K562 (cell line): Measurements from ENCODE around the gene SMPDL3B. TPM values are rescaled to one million over a fixed set of nuclear protein-coding genes. Genes with fewer than 3 reads are reported as not detected.
A peak's percentile ranks its signal among the peaks of the same experiment; 100 is the strongest.

ENCODE experiments used
- ELF2 ChIP-seq: fragments of 250-450 bp; sonication (Bioruptor Pico); IDR thresholded peaks from 2 replicates; pipeline ENCODE4 v1.5.0; 2021; ENCODE audit warnings: mild to moderate bottlenecking
- HLTF ChIP-seq: fragments of 450-650 bp; IDR thresholded peaks from 2 replicates; pipeline ENCODE4 v1.6.1; 2016
- NBN ChIP-seq: fragments of 450-650 bp; IDR thresholded peaks from 2 replicates; pipeline ENCODE4 v1.6.1; 2016; ENCODE audit warnings: low read depth, mild to moderate bottlenecking
- NFE2L1 ChIP-seq: fragments of 450-650 bp; IDR thresholded peaks from 2 replicates; pipeline ENCODE4 v1.6.1; 2016; ENCODE audit warnings: missing genetic modification characterization, low read depth, mild to moderate bottlenecking, missing compliant biosample characterization, moderate library complexity, borderline replicate concordance
- NFYB ChIP-seq: IDR thresholded peaks from 2 replicates; pipeline ENCODE4 v1.6.1; 2011; ENCODE audit warnings: mild to moderate bottlenecking, moderate library complexity; ENCODE audit not compliant: insufficient read length; ENCODE audit errors: extremely low read depth
- PATZ1 ChIP-seq: fragments of 250-450 bp; sonication (Bioruptor Pico); IDR thresholded peaks from 2 replicates; pipeline ENCODE4 v1.5.0; 2020; ENCODE audit warnings: mild to moderate bottlenecking, borderline replicate concordance
- RNF2 ChIP-seq: sonication (generic); IDR thresholded peaks from 2 replicates; pipeline ENCODE4 v1.6.1; 2016
- SMAD3 ChIP-seq: fragments of 450-650 bp; formaldehyde crosslinking; conservative IDR thresholded peaks from 2 replicates; pipeline ENCODE4 v1.4.0; 2020; ENCODE audit warnings: mild to moderate bottlenecking
- SMARCA4 ChIP-seq: fragments of 450-650 bp; IDR thresholded peaks from 2 replicates; pipeline ENCODE4 v1.6.1; 2016
- SNRNP70 ChIP-seq: fragments of 200-400 bp; formaldehyde crosslinking; optimal IDR thresholded peaks from 2 replicates; pipeline ENCODE3; 2017; ENCODE audit warnings: low read depth, low read length
- SP1 ChIP-seq: sonication (generic); formaldehyde crosslinking; IDR thresholded peaks from 2 replicates; pipeline ENCODE4 v1.8.1; 2022; ENCODE audit warnings: mild to moderate bottlenecking, missing genetic modification reagents
- SRSF1 ChIP-seq: fragments of 200-400 bp; formaldehyde crosslinking; IDR thresholded peaks from 2 replicates; pipeline ENCODE4 v1.6.1; 2017; ENCODE audit warnings: mild to moderate bottlenecking, low read depth, low read length, moderate library complexity
- TEAD1 ChIP-seq, 2 experiments: fragments of 450-650 bp in 1 of 2; sonication (generic) in 1 of 2; formaldehyde crosslinking; IDR thresholded peaks; 2 replicates each; pipeline versions ENCODE4 v1.4.0 to v1.8.0; 2020 to 2022; ENCODE audit warnings: mild to moderate bottlenecking in 2 of 2, missing genetic modification reagents in 1 of 2
- TOE1 ChIP-seq, 2 experiments: fragments of 450-650 bp in 1 of 2; sonication (generic) in 1 of 2; formaldehyde crosslinking in 1 of 2; IDR thresholded peaks; 2 replicates each; pipeline versions ENCODE4 v1.7.1 to v1.8.0; 2016 to 2022; ENCODE audit warnings: borderline replicate concordance in 2 of 2, mild to moderate bottlenecking in 2 of 2, antibody characterized with exemption in 1 of 2, inconsistent platforms in 1 of 2, low read depth in 1 of 2, missing genetic modification reagents in 1 of 2, moderate library complexity in 1 of 2
- TRIM28 ChIP-seq: fragments of 450-650 bp; IDR thresholded peaks from 2 replicates; pipeline ENCODE4 v1.6.1; 2017
- ZEB2 ChIP-seq: fragments of 450-650 bp; IDR thresholded peaks from 2 replicates; pipeline ENCODE4 v1.6.1; 2016
- ZNF316 ChIP-seq: fragments of 450-650 bp; IDR thresholded peaks from 2 replicates; pipeline ENCODE4 v1.6.1; 2016
- polyA plus RNA-seq, 8 experiments: library from polyadenylated mRNA; depleted of rRNA in 4 of 8; stranded (reverse) in 5 of 8; unstranded in 3 of 8; fragments of >200 nt; fragmentation: Nextera tagmentation in 2 of 8; fragmentation: Illumina TruSeq in 1 of 8; extraction: Ambion mirVana in 2 of 8; extraction: Trizol in 1 of 8; gene quantifications; 2 replicates each; pipeline versions ENCODE4 v1.2.1 to v1.2.3, GENCODE V29; 2011 to 2014; ENCODE audit warnings: inconsistent platforms in 1 of 8, missing spikeins in 1 of 8
- total RNA-seq, 7 experiments: library from RNA; depleted of rRNA in 6 of 7; stranded (reverse); fragments of >200 nt in 6 of 7; fragmentation: Illumina TruSeq in 2 of 7; extraction: Trizol in 2 of 7; gene quantifications; 2 replicates each; pipeline versions ENCODE4 v1.2.1 to v1.2.3, GENCODE V29; 2011 to 2021; ENCODE audit warnings: low replicate concordance in 1 of 7
- TF ChIP-seq, protein P1 (sequence below): fragments of 450-650 bp; IDR thresholded peaks from 2 replicates; pipeline ENCODE4 v1.6.1; 2018; ENCODE audit not compliant: partially characterized antibody
- TF ChIP-seq, protein P2 (sequence below): fragments of 450-650 bp; IDR thresholded peaks from 2 replicates; pipeline ENCODE4 v1.6.1; 2016
- TF ChIP-seq, protein P3 (sequence below): sonication (generic); formaldehyde crosslinking; IDR thresholded peaks from 2 replicates; pipeline ENCODE4 v1.8.1; 2023; ENCODE audit warnings: mild to moderate bottlenecking, missing genetic modification reagents

The SMPDL3B gene
- total and polyA plus RNA-seq, 9 of the 15 experiments (the other 6 are each of a cell fraction or from before 2014, with no cell fraction given): 0.07 to 1.2 (median 0.73) TPM

DNA sequence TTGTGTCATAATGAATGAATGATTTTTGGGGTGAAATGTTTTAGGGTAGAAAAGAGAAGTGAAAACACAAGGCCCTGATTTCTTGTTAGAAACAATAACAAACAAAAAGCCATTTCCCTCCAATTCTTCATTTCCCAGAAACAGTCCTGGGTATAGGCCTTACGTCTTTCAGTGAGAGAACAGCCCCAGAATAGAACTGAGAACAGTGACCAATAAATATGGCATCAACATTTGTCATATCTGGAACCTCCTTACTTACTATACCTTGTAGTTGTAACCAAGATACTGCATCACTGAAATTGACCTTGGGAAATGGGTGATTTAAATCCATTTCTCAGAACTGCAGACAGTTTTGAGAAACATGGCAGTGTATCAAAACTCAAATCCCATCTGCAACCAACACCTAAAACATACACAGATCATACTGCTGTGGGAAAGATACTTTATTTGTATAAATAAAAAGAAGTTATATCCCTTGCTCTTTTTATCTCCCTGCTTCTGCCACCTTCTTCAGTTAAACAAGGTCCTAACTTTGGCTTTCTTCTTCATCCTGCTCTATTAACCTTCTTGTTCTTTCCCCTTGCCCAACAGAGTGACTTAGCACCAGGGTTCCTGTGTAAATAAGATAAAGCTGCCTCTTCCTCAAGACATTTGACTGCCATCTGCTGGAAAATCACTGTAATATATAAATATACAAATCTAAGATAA is 44.5 kb downstream of the SMPDL3B start (continued):
- TF ChIP-seq, protein P1, sequence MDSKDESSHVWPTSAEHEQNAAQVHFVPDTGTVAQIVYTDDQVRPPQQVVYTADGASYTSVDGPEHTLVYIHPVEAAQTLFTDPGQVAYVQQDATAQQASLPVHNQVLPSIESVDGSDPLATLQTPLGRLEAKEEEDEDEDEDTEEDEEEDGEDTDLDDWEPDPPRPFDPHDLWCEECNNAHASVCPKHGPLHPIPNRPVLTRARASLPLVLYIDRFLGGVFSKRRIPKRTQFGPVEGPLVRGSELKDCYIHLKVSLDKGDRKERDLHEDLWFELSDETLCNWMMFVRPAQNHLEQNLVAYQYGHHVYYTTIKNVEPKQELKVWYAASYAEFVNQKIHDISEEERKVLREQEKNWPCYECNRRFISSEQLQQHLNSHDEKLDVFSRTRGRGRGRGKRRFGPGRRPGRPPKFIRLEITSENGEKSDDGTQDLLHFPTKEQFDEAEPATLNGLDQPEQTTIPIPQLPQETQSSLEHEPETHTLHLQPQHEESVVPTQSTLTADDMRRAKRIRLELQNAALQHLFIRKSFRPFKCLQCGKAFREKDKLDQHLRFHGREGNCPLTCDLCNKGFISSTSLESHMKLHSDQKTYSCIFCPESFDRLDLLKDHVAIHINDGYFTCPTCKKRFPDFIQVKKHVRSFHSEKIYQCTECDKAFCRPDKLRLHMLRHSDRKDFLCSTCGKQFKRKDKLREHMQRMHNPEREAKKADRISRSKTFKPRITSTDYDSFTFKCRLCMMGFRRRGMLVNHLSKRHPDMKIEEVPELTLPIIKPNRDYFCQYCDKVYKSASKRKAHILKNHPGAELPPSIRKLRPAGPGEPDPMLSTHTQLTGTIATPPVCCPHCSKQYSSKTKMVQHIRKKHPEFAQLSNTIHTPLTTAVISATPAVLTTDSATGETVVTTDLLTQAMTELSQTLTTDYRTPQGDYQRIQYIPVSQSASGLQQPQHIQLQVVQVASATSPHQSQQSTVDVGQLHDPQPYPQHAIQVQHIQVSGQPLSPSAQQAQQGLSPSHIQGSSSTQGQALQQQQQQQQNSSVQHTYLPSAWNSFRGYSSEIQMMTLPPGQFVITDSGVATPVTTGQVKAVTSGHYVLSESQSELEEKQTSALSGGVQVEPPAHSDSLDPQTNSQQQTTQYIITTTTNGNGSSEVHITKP: peak; percentile 74
- TF ChIP-seq TRIM28 (0 out of 2 replicates have a peak, but pooled peaks have one; percentile 50), RNF2 (peak; percentile 65), TOE1 (IDR thresholded peaks at IDR 0.05; ENCODE audit: borderline replicate concordance) (0 out of 2 replicates have a peak, but pooled peaks have one; percentile 29), TOE1 (CRISPR knock-in tag; IDR thresholded peaks at IDR 0.05; ENCODE audit: borderline replicate concordance, low read depth) (no peak), SP1 (0 out of 2 replicates have a peak, but pooled peaks have one; percentile 37), TEAD1 (CRISPR knock-in tag; IDR thresholded peaks at IDR 0.05) (no peak), PATZ1 (CRISPR knock-in tag) (no peak), SRSF1 (no peak), ELF2 (CRISPR knock-in tag) (no peak), HLTF (0 out of 2 replicates have a peak, but pooled peaks have one; percentile 36), ZNF316 (peak; percentile 78), SMARCA4 (peak; percentile 99), SNRNP70 (no peak), NBN (peak; percentile 96), ZEB2 (peak; percentile 82), SMAD3 (CRISPR knock-in tag) (no peak), NFE2L1 (tag) (0 out of 2 replicates have a peak, but pooled peaks have one; percentile 17), NFYB (no peak)
- TF ChIP-seq, protein P2, sequence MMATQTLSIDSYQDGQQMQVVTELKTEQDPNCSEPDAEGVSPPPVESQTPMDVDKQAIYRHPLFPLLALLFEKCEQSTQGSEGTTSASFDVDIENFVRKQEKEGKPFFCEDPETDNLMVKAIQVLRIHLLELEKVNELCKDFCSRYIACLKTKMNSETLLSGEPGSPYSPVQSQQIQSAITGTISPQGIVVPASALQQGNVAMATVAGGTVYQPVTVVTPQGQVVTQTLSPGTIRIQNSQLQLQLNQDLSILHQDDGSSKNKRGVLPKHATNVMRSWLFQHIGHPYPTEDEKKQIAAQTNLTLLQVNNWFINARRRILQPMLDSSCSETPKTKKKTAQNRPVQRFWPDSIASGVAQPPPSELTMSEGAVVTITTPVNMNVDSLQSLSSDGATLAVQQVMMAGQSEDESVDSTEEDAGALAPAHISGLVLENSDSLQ: peak; percentile 57
- TF ChIP-seq, protein P3, sequence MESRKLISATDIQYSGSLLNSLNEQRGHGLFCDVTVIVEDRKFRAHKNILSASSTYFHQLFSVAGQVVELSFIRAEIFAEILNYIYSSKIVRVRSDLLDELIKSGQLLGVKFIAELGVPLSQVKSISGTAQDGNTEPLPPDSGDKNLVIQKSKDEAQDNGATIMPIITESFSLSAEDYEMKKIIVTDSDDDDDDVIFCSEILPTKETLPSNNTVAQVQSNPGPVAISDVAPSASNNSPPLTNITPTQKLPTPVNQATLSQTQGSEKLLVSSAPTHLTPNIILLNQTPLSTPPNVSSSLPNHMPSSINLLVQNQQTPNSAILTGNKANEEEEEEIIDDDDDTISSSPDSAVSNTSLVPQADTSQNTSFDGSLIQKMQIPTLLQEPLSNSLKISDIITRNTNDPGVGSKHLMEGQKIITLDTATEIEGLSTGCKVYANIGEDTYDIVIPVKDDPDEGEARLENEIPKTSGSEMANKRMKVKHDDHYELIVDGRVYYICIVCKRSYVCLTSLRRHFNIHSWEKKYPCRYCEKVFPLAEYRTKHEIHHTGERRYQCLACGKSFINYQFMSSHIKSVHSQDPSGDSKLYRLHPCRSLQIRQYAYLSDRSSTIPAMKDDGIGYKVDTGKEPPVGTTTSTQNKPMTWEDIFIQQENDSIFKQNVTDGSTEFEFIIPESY: peak; percentile 53; the same call in 1 of the 2 replicates
